ENCODE results near the gene PDE4B.

GRCh38 chr1:66372522-66373101 lies 579.9 kb downstream of the PDE4B start:
- TF ChIP-seq CTCF (IDR thresholded peaks at IDR 0.05), result no peak
- no peak for TF ChIP-seq POLR2A (IDR thresholded peaks at IDR 0.05; ENCODE audit: low read depth)
- no peak for TF ChIP-seq EP300 (IDR thresholded peaks at IDR 0.05)
- no peak for TF ChIP-seq POLR2AphosphoS5 (IDR thresholded peaks at IDR 0.05)

All from esophagus muscularis mucosa (tissue), 4 donors.